Osteocyte (in vitro differentiated cells): ENCODE results near the gene ZNF76. TPM values are rescaled to one million over a fixed set of nuclear protein-coding genes. Genes with fewer than 3 reads are reported as not detected.

Experiments
- DNase-seq: peaks from one replicate; pipeline ENCODE4 v3.0.0; 2021; ENCODE audit warnings: mixed read lengths; ENCODE audit not compliant: unreplicated experiment; ENCODE audit errors: extremely low spot score
- H3K27ac Mint-ChIP-seq: one replicate; pipeline ENCODE4 v1.8.0; 2021; ENCODE audit warnings: mild to moderate bottlenecking, mixed read lengths; ENCODE audit not compliant: unreplicated experiment
- H3K27me3 Mint-ChIP-seq: one replicate; pipeline ENCODE4 v1.8.0; 2021; ENCODE audit warnings: mixed read lengths; ENCODE audit not compliant: unreplicated experiment
- H3K36me3 Mint-ChIP-seq: one replicate; pipeline ENCODE4 v1.8.0; 2021; ENCODE audit warnings: mixed read lengths; ENCODE audit not compliant: unreplicated experiment
- H3K4me1 Mint-ChIP-seq: one replicate; pipeline ENCODE4 v1.8.0; 2021; ENCODE audit warnings: mixed read lengths; ENCODE audit not compliant: unreplicated experiment
- H3K4me3 Mint-ChIP-seq: one replicate; pipeline ENCODE4 v1.8.0; 2021; ENCODE audit warnings: mild to moderate bottlenecking, moderate library complexity, mixed read lengths; ENCODE audit not compliant: unreplicated experiment
- H3K9me3 Mint-ChIP-seq: one replicate; pipeline ENCODE4 v1.8.0; 2021; ENCODE audit warnings: mixed read lengths; ENCODE audit not compliant: unreplicated experiment
- CTCF ChIP-seq: fragments of 200-600 bp; sonication (generic); IDR thresholded peaks from 2 replicates; pipeline ENCODE4 v1.5.0; 2021; ENCODE audit warnings: antibody characterized with exemption, mild to moderate bottlenecking, moderate library complexity
- total RNA-seq: library from RNA; stranded (reverse); gene quantifications from 2 replicates; pipeline ENCODE4 v1.2.1, GENCODE V29; 2021

The ZNF76 gene
- total RNA-seq, 1 donor from 2014 or later, result 32.9 TPM

- peak; percentile 25 for TF ChIP-seq CTCF
- Mint-ChIP-seq H3K27ac (peak overlapping the region; percentile 83), H3K4me3 (peak overlapping the region; percentile 93), H3K36me3 (no peaks in the 10 kb centered on the region), H3K4me1 (peaks cover 14% of the 10 kb centered on the region), H3K9me3 (peaks cover 5% of the 10 kb centered on the region), H3K27me3 (peaks cover 27% of the 10 kb centered on the region)
- peak; percentile 94 for DNase-seq
Observed at GRCh38 chr6:35318196-35319171, 58.9 kb downstream of the ZNF76 start.

DNA sequence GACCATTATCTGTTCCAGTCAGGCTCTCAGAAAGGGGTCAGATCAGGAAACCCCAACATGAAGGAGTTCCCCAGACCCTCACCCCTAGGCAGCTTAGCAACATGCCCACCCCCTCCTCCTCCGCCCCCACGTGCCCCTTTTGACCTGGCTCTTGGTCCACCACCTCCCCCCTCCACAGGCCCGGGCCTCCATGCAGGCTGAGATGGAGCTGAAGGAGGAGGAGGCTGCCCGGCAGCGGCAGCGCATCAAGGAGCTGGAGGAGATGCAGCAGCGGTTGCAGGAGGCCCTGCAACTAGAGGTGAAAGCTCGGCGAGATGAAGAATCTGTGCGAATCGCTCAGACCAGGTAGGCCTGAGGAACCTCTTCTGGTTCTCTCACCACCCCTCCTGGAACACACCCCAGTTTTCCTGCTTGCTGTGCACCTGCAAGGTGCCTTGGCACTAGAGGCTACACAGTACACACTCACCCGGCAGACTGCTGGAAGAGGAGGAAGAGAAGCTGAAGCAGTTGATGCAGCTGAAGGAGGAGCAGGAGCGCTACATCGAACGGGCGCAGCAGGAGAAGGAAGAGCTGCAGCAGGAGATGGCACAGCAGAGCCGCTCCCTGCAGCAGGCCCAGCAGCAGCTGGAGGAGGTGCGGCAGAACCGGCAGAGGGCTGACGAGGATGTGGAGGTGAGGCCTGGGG lies 60.0 kb downstream of the ZNF76 start:
- no peak overlapping the region for H3K27ac Mint-ChIP-seq
- no peaks in the 10 kb centered on the region for H3K36me3 Mint-ChIP-seq
- peaks cover 5% of the 10 kb centered on the region for H3K9me3 Mint-ChIP-seq
- no peak for DNase-seq
- H3K4me3 Mint-ChIP-seq, result no peak overlapping the region
- TF ChIP-seq CTCF, result no peak
- peaks cover 14% of the 10 kb centered on the region for H3K4me1 Mint-ChIP-seq
- H3K27me3 Mint-ChIP-seq, result peaks cover 22% of the 10 kb centered on the region

DNA sequence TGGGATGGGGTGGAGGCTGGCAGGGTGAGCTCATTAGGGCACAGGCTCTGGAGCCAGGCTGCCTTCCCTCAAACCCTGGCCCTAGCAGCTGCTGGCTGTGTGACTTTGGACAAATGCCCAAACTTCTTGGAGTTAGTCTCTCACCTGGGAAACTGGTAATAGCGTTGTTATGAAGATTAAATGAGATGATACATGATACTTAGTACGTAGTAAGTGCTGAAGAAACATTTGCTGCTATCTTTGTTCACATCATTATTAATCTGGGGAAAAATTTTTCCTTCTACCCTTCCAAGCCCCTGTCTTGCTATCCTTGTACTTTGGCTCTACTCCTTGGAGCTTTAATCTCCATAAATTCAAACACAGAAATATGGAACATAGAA lies 60.5 kb downstream of the ZNF76 start:
- Mint-ChIP-seq H3K9me3 (peaks cover 5% of the 10 kb centered on the region), H3K36me3 (no peaks in the 10 kb centered on the region), H3K4me1 (peaks cover 14% of the 10 kb centered on the region), H3K27ac (no peak overlapping the region), H3K4me3 (no peak overlapping the region), H3K27me3 (peaks cover 18% of the 10 kb centered on the region)
- TF ChIP-seq CTCF, result no peak
- no peak for DNase-seq

DNA sequence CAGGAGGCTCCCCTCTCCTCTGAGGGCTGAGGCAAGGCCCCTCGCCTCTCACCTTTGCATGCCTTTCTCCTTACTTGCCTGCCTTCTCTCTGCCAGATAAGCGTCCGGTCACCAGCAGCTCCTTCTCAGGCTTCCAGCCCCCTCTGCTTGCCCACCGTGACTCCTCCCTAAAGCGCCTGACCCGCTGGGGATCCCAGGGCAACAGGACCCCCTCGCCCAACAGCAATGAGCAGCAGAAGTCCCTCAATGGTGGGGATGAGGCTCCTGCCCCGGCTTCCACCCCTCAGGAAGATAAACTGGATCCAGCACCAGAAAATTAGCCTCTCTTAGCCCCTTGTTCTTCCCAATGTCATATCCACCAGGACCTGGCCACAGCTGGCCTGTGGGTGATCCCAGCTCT lies 61.6 kb downstream of the ZNF76 start:
- Mint-ChIP-seq H3K9me3 (peaks cover 5% of the 10 kb centered on the region), H3K4me1 (peaks cover 14% of the 10 kb centered on the region), H3K36me3 (no peaks in the 10 kb centered on the region), H3K27me3 (peaks cover 17% of the 10 kb centered on the region), H3K4me3 (no peak overlapping the region), H3K27ac (no peak overlapping the region)
- DNase-seq, result no peak
- no peak for TF ChIP-seq CTCF
